HCT116 (cell line): ENCODE data around the gene LOXHD1. TPM values are rescaled to one million over a fixed set of nuclear protein-coding genes. Genes with fewer than 3 reads are reported as not detected.

Source experiments
- ATAC-seq: fragments of 200-7000 bp; cut with Tn5 transposase; 2 replicates; pipeline ENCODE4 v1.9.1; 2020; ENCODE audit warnings: mild to moderate bottlenecking, moderate library complexity
- BruUV-seq: library from RNA; stranded (reverse); fragments of 400-500 nt; replicated peaks from 2 replicates; lab custom pipeline; 2021; lab: Mats Ljungman, UMichigan
- CTCF ChIA-PET: fragments of 300-600 bp; sonication (Branson Sonifier 250); formaldehyde crosslinking; loops from one replicate; lab custom pipeline; 2021; ENCODE audit warnings: antibody characterized with exemption; lab: Charles Lee
- POLR2A ChIA-PET: fragments of 300-600, 350-600 bp; sonication (Branson Sonifier 250); formaldehyde crosslinking; loops from one replicate; lab custom pipeline; 2021; ENCODE audit warnings: antibody characterized with exemption; lab: Charles Lee
- RAD21 ChIA-PET, 2 experiments: fragments of 300-600 bp; sonication (Branson Sonifier 250); formaldehyde crosslinking; loops; one replicate each; lab custom pipeline; 2023; ENCODE audit warnings: low total read pairs in 2 of 2; ENCODE audit not compliant: uncharacterized antibody in 2 of 2, unreplicated experiment in 2 of 2, low non-redundant PET in 1 of 2; lab: Charles Lee
- DNase-seq: peaks from one replicate; pipeline ENCODE4 v3.0.0-alpha.2; 2010; ENCODE audit warnings: low read depth, low spot score
- H2AFZ ChIP-seq: fragments of 200-600 bp; shearing (Covaris generic), sonication (generic); 2 replicates; pipeline ENCODE4 v1.6.1; 2017; ENCODE audit warnings: low read depth, mixed run types, mixed read lengths, antibody characterized with exemption, low read length; ENCODE audit not compliant: poor library complexity, severe bottlenecking
- H3K27ac ChIP-seq: 2 replicates; pipeline ENCODE4 v1.5.1; 2012; ENCODE audit warnings: low read depth, low read length
- H3K27me3 ChIP-seq: fragments of 200-600 bp; sonication (generic); 2 replicates; pipeline ENCODE4 v1.6.1; 2016; ENCODE audit warnings: mixed run types, low read length, mixed read lengths; ENCODE audit not compliant: insufficient read depth
- H3K36me3 ChIP-seq, 2 experiments: fragments of 200-500 bp in 1 of 2; fragments of 200-600 bp in 1 of 2; sonication (Bioruptor generic) in 1 of 2; sonication (generic) in 1 of 2; 2 replicates each; pipeline versions ENCODE4 v1.5.1 to v1.6.1; 2014 to 2016; ENCODE audit warnings: low read length in 2 of 2, inconsistent platforms in 1 of 2, mixed read lengths in 1 of 2, mixed run types in 1 of 2; ENCODE audit not compliant: insufficient read depth in 2 of 2, control insufficient read depth in 1 of 2
- H3K4me1 ChIP-seq, 2 experiments: fragments of 200-600 bp in 1 of 2; sonication (generic) in 1 of 2; 2 replicates each; pipeline versions ENCODE4 v1.5.1 to v1.6.1; 2012 to 2017; ENCODE audit warnings: low read length in 2 of 2, inconsistent platforms in 1 of 2, mild to moderate bottlenecking in 1 of 2, mixed read lengths in 1 of 2, mixed run types in 1 of 2, moderate library complexity in 1 of 2; ENCODE audit not compliant: insufficient read depth in 2 of 2, control insufficient read depth in 1 of 2
- H3K4me2 ChIP-seq: fragments of 200-600 bp; sonication (generic); 2 replicates; pipeline ENCODE4 v1.6.1; 2017; ENCODE audit warnings: mixed run types, low read length, mixed read lengths
- H3K4me3 ChIP-seq, 2 experiments: fragments of 200-600 bp in 1 of 2; sonication (generic) in 1 of 2; replicated peaks in 1 of 2; 2 replicates each; pipeline ENCODE4 v1.5.1; 2011 to 2016; ENCODE audit warnings: low read length in 2 of 2, control low read depth in 1 of 2, low read depth in 1 of 2, mild to moderate bottlenecking in 1 of 2, mixed read lengths in 1 of 2, mixed run types in 1 of 2
- H3K79me2 ChIP-seq: fragments of 200-600 bp; sonication (generic); 2 replicates; pipeline ENCODE4 v1.6.1; 2017; ENCODE audit warnings: mild to moderate bottlenecking, mixed run types, low read length, moderate library complexity, mixed read lengths; ENCODE audit not compliant: insufficient read depth
- H3K9ac ChIP-seq: fragments of 200-600 bp; sonication (generic); 2 replicates; pipeline ENCODE4 v1.6.1; 2016; ENCODE audit warnings: low read length, mixed read lengths
- H3K9me2 ChIP-seq: fragments of 200-600 bp; sonication (generic), shearing (Covaris generic); 2 replicates; pipeline ENCODE4 v1.6.1; 2017; ENCODE audit warnings: mixed run types, mild to moderate bottlenecking, moderate library complexity; ENCODE audit not compliant: insufficient read depth
- H3K9me3 ChIP-seq, 2 experiments: fragments of 200-500 bp in 1 of 2; fragments of 200-600 bp in 1 of 2; sonication (Bioruptor generic) in 1 of 2; sonication (generic) in 1 of 2; 2 replicates each; pipeline ENCODE4 v1.6.1; 2014 to 2017; ENCODE audit warnings: low read length in 2 of 2, mixed read lengths in 2 of 2, inconsistent platforms in 1 of 2, low read depth in 1 of 2, mild to moderate bottlenecking in 1 of 2, mixed run types in 1 of 2, moderate library complexity in 1 of 2; ENCODE audit not compliant: control insufficient read depth in 1 of 2, insufficient read depth in 1 of 2
- H4K20me1 ChIP-seq: fragments of 200-600 bp; sonication (generic), shearing (Covaris generic); 2 replicates; pipeline ENCODE4 v1.6.1; 2017; ENCODE audit warnings: mixed run types, mild to moderate bottlenecking, moderate library complexity; ENCODE audit not compliant: insufficient read depth
- CEBPB ChIP-seq: IDR thresholded peaks from 2 replicates; pipeline ENCODE4 v1.6.1; 2012; ENCODE audit warnings: low read depth
- EGR1 ChIP-seq: IDR thresholded peaks from 2 replicates; pipeline ENCODE4 v1.6.1; 2012; ENCODE audit warnings: low read depth
- ELF1 ChIP-seq: IDR thresholded peaks from 2 replicates; pipeline ENCODE4 v1.6.1; 2012; ENCODE audit warnings: low read depth, borderline replicate concordance
- EZH2 ChIP-seq: fragments of 200-600 bp; sonication (generic); IDR thresholded peaks from 2 replicates; pipeline ENCODE4 v1.6.1; 2017; ENCODE audit warnings: antibody characterized with exemption, mixed run types
- EZH2phosphoT487 ChIP-seq: fragments of 200-600 bp; IDR thresholded peaks from 2 replicates; pipeline ENCODE4 v1.6.1; 2018; ENCODE audit warnings: antibody characterized with exemption, borderline replicate concordance
- JUND ChIP-seq: IDR thresholded peaks from 2 replicates; pipeline ENCODE4 v1.6.1; 2012
- POLR2A ChIP-seq: IDR thresholded peaks from 2 replicates; pipeline ENCODE4 v1.7.0; 2011; ENCODE audit warnings: borderline replicate concordance; ENCODE audit not compliant: insufficient read depth, insufficient read length; ENCODE audit errors: extremely low read depth
- RAD21 ChIP-seq: IDR thresholded peaks from 2 replicates; pipeline ENCODE4 v1.6.1; 2012; ENCODE audit warnings: low read depth, mild to moderate bottlenecking
- SP1 ChIP-seq: IDR thresholded peaks from 2 replicates; pipeline ENCODE4 v1.6.1; 2012; ENCODE audit warnings: low read depth
- SRF ChIP-seq: IDR thresholded peaks from 2 replicates; pipeline ENCODE4 v1.6.1; 2012; ENCODE audit warnings: low read depth
- YY1 ChIP-seq: IDR thresholded peaks from 2 replicates; pipeline ENCODE4 v1.6.1; 2011; ENCODE audit warnings: low read length, low read depth, moderate library complexity, mild to moderate bottlenecking; ENCODE audit not compliant: insufficient replicate concordance; ENCODE audit errors: extremely low read depth
- ZFX ChIP-seq: fragments of 450-650 bp; IDR thresholded peaks from 2 replicates; pipeline ENCODE4 v1.6.1; 2017
- ZNF274 ChIP-seq: fragments of 200-500 bp; sonication (Bioruptor generic); IDR thresholded peaks from 2 replicates; pipeline ENCODE4 v1.6.1; 2014; ENCODE audit warnings: mild to moderate bottlenecking, low read depth, low read length, inconsistent platforms
- intact Hi-C: fragments of 100-400 bp; cut with micrococcal nuclease; formaldehyde crosslinking; loops from 2 replicates; pipeline ENCODE4 v1.10.0; 2022
- total RNA-seq: library from RNA; stranded (reverse); gene quantifications from one replicate; pipeline ENCODE4 v1.2.1, GENCODE V29; 2021; ENCODE audit not compliant: unreplicated experiment
- TF ChIP-seq, protein P1 (sequence below): IDR thresholded peaks from 2 replicates; pipeline ENCODE4 v1.6.1; 2012; ENCODE audit warnings: low read depth
- TF ChIP-seq, protein P2 (sequence below), 3 experiments: fragments of 200-600 bp in 1 of 3; sonication (generic) in 1 of 3; IDR thresholded peaks in 2 of 3; conservative IDR thresholded peaks in 1 of 3; 2 replicates each; pipeline ENCODE4 v1.5.1; 2012 to 2017; ENCODE audit warnings: low read depth in 2 of 3, low read length in 2 of 3, antibody characterized with exemption in 1 of 3, borderline replicate concordance in 1 of 3, control low read depth in 1 of 3, mild to moderate bottlenecking in 1 of 3, mixed read lengths in 1 of 3, mixed run types in 1 of 3, moderate library complexity in 1 of 3; ENCODE audit not compliant: insufficient read depth in 1 of 3

Gene LOXHD1
- total RNA-seq, 1 experiment from 2014 or later: not detected

DNA sequence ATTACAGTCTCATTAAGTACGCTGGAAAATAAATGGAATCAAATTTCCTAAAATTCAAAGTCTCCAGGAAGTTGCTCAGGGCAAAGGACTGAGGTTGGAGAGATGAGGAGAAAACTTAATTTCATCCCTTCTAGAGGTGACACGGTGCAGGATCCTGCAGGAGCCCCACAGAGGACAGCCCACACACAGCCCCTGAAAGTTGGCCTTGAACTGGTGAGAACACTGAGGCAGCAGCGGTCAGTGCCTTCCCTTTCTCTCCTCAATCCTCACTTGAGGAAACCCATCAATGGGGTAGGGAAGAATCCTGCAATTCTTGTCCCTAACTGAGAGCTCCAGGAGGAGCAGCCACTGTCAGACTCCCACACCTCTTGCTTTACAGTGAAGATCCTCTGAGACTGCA lies 37.5 kb downstream of the LOXHD1 start:
- no peak overlapping the region for H2AFZ ChIP-seq
- POLR2A ChIA-PET: no interaction called here
- no peaks in the 10 kb centered on the region for H3K9me3 ChIP-seq
- CTCF ChIA-PET: interaction anchor here (1.3 kb wide), 1 partner anchor 339 kb away, joined by 6 read pairs; no protein-coding TSS in a partner anchor
- no peaks in the 10 kb centered on the region for H3K79me2 ChIP-seq
- no peak overlapping the region for H3K27ac ChIP-seq
- BruUV-seq: no TSS peak
- TF ChIP-seq, protein P1, sequence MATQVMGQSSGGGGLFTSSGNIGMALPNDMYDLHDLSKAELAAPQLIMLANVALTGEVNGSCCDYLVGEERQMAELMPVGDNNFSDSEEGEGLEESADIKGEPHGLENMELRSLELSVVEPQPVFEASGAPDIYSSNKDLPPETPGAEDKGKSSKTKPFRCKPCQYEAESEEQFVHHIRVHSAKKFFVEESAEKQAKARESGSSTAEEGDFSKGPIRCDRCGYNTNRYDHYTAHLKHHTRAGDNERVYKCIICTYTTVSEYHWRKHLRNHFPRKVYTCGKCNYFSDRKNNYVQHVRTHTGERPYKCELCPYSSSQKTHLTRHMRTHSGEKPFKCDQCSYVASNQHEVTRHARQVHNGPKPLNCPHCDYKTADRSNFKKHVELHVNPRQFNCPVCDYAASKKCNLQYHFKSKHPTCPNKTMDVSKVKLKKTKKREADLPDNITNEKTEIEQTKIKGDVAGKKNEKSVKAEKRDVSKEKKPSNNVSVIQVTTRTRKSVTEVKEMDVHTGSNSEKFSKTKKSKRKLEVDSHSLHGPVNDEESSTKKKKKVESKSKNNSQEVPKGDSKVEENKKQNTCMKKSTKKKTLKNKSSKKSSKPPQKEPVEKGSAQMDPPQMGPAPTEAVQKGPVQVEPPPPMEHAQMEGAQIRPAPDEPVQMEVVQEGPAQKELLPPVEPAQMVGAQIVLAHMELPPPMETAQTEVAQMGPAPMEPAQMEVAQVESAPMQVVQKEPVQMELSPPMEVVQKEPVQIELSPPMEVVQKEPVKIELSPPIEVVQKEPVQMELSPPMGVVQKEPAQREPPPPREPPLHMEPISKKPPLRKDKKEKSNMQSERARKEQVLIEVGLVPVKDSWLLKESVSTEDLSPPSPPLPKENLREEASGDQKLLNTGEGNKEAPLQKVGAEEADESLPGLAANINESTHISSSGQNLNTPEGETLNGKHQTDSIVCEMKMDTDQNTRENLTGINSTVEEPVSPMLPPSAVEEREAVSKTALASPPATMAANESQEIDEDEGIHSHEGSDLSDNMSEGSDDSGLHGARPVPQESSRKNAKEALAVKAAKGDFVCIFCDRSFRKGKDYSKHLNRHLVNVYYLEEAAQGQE: no peak
- TF ChIP-seq, protein P2, sequence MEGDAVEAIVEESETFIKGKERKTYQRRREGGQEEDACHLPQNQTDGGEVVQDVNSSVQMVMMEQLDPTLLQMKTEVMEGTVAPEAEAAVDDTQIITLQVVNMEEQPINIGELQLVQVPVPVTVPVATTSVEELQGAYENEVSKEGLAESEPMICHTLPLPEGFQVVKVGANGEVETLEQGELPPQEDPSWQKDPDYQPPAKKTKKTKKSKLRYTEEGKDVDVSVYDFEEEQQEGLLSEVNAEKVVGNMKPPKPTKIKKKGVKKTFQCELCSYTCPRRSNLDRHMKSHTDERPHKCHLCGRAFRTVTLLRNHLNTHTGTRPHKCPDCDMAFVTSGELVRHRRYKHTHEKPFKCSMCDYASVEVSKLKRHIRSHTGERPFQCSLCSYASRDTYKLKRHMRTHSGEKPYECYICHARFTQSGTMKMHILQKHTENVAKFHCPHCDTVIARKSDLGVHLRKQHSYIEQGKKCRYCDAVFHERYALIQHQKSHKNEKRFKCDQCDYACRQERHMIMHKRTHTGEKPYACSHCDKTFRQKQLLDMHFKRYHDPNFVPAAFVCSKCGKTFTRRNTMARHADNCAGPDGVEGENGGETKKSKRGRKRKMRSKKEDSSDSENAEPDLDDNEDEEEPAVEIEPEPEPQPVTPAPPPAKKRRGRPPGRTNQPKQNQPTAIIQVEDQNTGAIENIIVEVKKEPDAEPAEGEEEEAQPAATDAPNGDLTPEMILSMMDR (IDR thresholded peaks at IDR 0.05 in 2 of 3, conservative IDR thresholded peaks at IDR 0.05 in 1 of 3; ENCODE audit: borderline replicate concordance in 1 of 3, insufficient read depth in 1 of 3, low read depth in 2 of 3, low read length in 2 of 3): no peak
- TF ChIP-seq POLR2A: no peak
- no peak for TF ChIP-seq SRF
- TF ChIP-seq RAD21: no peak
- no peak for TF ChIP-seq YY1
- no peak for TF ChIP-seq CEBPB
- TF ChIP-seq EGR1: no peak
- TF ChIP-seq EZH2: no peak
- no peak for TF ChIP-seq JUND
- TF ChIP-seq ELF1: no peak
- no peak for TF ChIP-seq ZNF274
- TF ChIP-seq ZFX: no peak
- TF ChIP-seq EZH2phosphoT487: no peak
- TF ChIP-seq SP1: no peak
- no peak overlapping the region for H3K9ac ChIP-seq
- no peaks in the 10 kb centered on the region for H3K4me1 ChIP-seq
- H3K27me3 ChIP-seq: peaks cover 41% of the 10 kb centered on the region; the same call in 1 of the 2 replicates
- H4K20me1 ChIP-seq: no peaks in the 10 kb centered on the region
- H3K4me3 ChIP-seq: no peak overlapping the region
- H3K4me2 ChIP-seq: no peak overlapping the region
- ATAC-seq (no peak), DNase-seq (no peak)
- RAD21 ChIA-PET: no interaction called here
- intact Hi-C loops: no loop called here
- H3K36me3 ChIP-seq: no peaks in the 10 kb centered on the region
- no peaks in the 10 kb centered on the region for H3K9me2 ChIP-seq
